GM19397 (cell line): ENCODE data around the gene SOX15.

Experiments
- ATAC-seq: cut with Tn5 transposase; IDR thresholded peaks from one replicate; pipeline ENCODE4 v1.9.1; 2021; ENCODE audit warnings: mild to moderate bottlenecking, moderate library complexity; ENCODE audit not compliant: unreplicated experiment

SOX15 gene

DNA sequence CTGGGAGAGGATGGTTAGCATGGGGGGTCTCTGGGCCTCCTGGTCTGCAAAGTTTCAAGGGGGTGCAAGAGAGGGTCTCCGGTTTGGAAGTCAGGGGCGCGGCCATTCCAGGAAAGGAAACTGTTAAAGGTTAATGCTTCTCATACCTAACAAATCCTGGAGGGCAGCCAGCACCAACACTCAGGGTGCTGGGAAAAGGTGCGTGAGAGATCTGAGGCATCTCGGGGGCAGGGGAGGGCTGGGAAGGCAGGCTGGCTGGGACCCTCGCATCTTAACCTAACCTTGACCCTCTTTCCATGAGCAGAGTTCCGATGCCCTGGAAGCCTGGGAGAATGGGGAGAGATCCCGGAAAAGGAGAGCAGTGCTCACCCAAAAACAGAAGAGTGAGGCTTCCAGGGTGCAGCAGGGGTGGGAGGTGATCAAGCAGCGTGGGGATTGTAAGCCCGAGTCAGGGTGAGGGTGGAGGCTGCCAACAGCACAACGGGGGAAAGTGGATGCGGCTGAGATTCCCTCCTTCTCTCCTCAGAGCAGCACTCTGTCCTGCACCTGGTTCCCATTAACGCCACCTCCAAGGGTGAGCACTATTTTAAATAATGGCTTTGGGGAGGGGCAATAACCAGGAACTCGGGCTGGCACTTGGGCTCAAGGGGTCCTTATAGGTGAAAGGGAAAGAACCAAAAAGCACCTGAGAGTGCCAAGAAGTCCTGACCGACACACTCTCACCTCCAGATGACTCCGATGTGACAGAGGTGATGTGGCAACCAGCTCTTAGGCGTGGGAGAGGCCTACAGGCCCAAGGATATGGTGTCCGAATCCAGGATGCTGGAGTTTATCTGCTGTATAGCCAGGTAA, 30.3 kb downstream of the SOX15 start:
- ATAC-seq: no peak

DNA sequence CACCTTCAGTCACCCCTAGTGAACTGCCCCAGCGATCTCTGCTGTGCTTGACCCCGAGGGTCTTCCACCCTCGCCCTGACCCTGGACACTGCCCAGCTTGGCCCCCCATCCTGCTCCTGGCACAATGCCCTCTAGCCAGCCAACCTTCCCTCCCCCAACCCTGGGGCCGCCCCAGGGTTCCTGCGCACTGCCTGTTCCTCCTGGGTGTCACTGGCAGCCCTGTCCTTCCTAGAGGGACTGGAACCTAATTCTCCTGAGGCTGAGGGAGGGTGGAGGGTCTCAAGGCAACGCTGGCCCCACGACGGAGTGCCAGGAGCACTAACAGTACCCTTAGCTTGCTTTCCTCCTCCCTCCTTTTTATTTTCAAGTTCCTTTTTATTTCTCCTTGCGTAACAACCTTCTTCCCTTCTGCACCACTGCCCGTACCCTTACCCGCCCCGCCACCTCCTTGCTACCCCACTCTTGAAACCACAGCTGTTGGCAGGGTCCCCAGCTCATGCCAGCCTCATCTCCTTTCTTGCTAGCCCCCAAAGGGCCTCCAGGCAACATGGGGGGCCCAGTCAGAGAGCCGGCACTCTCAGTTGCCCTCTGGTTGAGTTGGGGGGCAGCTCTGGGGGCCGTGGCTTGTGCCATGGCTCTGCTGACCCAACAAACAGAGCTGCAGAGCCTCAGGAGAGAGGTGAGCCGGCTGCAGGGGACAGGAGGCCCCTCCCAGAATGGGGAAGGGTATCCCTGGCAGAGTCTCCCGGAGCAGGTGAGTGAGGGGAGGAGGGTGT, 31.2 kb downstream of the SOX15 start, which contains the start of gene TNFSF13:
TSS of gene TNFSF13 (plus strand) at position 207 of the 776 bp plus-strand sequence. CDS start at position 497, 290 bp downstream.
- ATAC-seq: no peak

DNA sequence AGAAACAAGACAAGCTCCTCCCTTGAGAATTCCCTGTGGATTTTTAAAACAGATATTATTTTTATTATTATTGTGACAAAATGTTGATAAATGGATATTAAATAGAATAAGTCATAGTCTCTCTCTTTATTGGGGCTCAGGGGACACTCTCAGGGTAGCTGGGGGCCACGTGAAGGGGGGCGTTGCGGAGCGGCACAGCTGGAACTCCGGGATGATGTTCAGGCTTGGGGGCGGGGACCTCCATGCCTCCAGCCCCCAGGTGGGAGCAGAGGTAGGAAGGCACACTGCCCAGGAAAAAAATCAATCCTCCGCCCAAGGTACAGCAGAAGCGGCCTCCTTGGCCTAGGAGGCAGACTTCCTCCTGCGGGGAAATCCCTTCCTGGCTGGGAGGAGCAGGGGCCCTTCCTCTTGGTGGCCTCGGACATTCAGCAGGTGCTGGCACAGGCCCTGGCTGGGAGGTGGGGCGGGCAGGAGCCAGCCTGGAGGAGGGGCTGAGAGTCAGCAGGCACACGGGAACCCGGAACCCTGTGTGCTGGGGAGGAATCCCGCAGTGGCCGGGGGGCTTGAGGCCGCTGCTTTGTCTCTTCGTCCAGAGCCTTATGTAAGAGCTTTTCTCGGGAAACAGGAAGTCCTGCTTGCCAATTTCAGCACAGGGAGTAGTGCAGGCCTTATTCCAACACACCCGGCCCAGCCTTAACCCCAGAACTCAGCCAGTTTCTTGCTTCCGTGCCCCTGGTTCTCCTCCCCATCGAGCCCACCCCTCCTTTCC, 31.9 kb downstream of the SOX15 start:
- no peak for ATAC-seq

DNA sequence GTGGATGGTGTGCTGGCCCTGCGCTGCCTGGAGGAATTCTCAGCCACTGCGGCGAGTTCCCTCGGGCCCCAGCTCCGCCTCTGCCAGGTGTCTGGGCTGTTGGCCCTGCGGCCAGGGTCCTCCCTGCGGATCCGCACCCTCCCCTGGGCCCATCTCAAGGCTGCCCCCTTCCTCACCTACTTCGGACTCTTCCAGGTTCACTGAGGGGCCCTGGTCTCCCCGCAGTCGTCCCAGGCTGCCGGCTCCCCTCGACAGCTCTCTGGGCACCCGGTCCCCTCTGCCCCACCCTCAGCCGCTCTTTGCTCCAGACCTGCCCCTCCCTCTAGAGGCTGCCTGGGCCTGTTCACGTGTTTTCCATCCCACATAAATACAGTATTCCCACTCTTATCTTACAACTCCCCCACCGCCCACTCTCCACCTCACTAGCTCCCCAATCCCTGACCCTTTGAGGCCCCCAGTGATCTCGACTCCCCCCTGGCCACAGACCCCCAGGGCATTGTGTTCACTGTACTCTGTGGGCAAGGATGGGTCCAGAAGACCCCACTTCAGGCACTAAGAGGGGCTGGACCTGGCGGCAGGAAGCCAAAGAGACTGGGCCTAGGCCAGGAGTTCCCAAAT, 32.6 kb downstream of the SOX15 start:
- ATAC-seq: no peak

GRCh38 chr17:7556627-7557026, 33.3 kb downstream of the SOX15 start:
- ATAC-seq: no peak

DNA sequence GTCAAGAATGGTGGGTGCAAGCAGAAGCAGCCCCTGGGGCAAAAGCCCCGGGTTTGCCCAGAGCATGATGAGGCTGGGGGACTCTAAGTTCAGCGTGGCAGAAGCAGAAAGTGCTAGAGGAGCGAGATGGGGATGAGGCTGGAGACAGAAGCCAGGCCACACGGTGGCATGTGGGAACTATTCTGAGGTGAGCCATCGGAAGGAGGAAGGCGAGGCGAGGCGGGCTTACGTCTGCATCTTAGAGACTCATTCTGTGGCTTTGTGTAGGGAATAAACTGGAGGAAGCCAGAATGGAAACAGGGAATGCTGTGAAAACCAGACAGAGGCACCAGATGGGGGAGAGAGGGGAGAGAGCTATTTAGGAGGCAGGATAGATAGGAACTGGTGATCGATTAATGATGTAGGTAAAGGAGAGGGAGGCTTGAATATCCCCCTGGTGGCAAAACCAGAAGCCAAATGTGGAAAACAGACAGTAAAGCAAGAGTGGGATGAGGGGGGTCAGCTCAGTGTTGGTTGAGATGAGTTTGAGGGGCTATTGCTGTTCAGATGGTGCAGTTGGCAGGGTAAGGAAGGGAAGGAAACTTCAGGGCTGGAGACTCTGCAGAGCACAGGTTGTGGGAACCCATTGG, 34.5 kb downstream of the SOX15 start:
- ATAC-seq: no peak

DNA sequence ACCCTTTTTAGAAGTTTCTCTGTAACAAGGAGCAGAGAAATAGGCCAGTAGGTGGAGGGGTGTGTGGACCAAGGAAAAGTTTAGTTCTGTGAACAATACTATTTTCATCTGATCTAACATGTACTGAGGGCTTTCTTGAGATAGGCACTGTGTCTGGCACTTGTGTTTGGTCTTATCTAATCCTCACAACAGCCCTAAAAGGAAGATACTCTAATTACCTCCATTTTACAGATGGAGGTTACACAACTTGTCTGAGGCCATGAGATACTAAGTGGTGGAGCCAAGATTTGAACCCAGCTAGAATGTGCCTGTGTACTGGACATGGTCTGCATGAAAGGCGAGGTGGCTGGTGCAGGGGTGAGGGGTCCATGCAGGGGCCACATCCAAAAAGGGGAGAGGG, 36.5 kb downstream of the SOX15 start:
- no peak for ATAC-seq

GRCh38 chr17:7552621-7553051, 37.3 kb downstream of the SOX15 start:
- no peak for ATAC-seq

- no peak for ATAC-seq
These were observed 38.5 kb downstream of the SOX15 start for GRCh38 chr17:7551396-7551795.

DNA sequence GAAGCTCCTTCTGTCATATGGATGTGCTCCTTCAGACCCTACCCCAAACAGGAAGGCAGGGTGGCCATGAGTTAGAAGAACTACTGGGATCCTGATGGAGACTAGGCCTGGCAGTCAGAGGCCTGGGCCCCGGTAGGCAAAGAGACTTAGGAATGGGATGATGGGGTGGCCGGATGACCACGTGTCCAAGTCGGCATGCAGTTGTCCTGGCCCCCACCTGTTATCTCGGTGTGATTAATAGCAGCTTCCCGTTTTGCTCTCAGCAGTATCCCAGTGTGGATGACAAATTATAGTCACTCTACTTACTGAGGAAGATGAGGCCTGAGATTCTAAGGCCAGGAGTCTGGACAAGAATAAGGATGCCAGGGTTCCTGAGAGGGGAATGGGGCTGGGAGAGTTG, 39.5 kb downstream of the SOX15 start:
- ATAC-seq: no peak

GRCh38 chr17:7549401-7550055, 40.4 kb downstream of the SOX15 start:
- ATAC-seq: no peak

DNA sequence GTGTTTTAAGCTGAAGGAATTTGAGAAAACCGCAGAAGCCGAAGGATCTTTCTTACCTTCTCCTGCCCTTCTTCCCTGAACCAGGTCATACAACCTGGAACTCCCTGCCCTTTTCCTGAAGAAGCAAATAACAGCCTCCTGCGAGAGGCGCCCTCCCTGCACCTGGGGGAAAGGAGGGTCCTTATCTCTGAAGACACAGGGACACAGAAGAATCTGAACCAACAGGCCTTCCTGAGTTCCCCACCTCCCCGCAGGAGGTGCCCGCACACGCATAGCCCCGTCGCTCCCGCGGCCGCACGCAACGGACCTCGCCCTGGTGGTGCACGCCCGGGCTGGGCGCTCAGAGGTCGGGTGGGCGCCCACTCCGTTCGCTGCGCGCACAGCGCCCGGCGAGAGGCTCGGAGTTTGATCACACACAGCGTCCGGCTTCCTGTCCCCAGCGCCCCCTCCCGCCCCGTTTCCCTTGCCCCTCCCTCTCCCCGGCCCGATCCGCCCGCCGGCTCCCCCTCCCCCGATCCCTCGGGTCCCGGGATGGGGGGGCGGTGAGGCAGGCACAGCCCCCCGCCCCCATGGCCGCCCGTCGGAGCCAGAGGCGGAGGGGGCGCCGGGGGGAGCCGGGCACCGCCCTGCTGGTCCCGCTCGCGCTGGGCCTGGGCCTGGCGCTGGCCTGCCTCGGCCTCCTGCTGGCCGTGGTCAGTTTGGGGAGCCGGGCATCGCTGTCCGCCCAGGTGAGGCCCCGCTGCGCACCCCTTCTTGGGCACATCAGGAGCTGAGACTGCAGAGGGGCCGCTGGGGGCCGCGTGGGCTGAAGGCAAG, 41.1 kb downstream of the SOX15 start, which contains the start of gene TNFSF12:
TSS of gene TNFSF12 (plus strand) at position 474 of the 816 bp plus-strand sequence. CDS start at position 570, 96 bp downstream.
- no peak for ATAC-seq

DNA sequence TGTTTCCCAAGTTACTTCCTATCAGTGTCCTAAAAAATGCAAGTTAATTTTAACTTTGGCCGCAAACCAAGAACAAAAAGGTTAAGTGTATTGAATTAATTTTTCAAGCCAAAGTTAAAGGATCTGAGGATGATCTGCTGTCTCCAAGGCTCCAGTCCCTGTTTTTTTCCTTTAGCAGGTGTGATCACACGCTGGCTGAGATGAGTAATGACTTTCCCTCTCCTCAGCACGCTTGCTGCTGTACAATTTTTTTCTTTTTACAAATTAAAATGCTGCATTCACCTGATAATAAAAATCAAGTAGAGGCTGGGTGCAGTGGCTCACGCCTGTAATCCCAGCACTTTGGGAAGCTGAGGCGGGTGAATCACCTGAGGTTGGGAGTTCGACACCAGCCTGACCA, 45.0 kb downstream of the SOX15 start:
- no peak for ATAC-seq

- ATAC-seq: no peak
These were observed 48.7 kb downstream of the SOX15 start for GRCh38 chr17:7541074-7541621.

DNA sequence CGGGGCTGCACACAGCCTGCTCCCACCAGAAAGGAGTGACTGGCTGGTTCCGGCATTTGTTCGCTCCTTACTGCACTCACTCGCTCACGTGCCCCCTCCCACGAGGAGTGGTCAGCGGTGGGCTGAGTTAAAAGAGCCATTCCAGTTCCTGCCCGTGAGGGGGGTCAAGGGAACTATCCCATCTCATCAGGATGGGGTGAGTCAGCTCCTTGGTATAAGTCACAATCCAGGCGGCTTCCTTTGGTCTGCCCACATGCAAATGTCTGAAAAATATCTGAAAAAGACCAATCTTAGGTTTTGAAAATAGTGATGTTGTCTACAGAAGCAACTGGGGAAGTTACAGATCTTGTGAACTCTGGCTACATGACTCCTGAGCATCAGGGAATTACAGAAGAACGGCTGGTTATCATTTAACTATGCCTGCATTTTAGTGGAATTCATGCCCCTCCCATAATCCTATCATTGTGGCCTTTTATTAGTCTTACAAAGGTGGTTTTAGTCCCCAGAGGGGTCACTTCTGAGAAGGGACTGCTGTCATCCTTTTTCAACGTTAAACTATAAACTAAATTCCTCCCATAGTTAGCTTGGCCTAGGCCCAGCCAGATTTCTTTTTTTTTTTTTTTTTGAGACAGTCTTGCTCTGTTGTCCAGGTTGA, 50.9 kb downstream of the SOX15 start:
- no peak for ATAC-seq
